ENCODE results near the gene HADHB.
"Not testable (repeated sequence)": the region's sequence is repeated elsewhere in the genome, so short reads cannot be mapped to it uniquely, and the experiment has no call there.

The HADHB gene

DNA sequence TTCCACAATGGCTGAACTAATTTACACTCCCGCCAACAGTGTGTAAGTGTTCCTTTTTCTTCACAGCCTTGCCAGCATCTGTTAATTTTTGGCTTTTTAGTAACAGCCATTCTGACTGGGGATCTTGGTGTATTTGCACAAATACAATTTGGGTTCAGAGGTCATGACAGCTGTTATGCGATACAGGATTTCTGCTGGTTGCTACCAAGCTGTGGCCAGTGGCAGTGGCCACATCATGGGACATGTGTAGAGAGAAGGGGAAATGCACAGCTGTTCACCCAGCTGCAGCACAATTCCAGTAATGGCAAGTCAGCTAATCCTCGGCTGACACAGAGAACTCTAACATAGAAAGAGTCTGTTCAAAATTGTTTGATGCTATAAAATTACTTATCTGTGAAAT is 80.2 kb downstream of the HADHB start:
- no peak overlapping the region for H3K27ac ChIP-seq
- no peak for DNase-seq (ENCODE audit: low read depth, low spot score)

DNA sequence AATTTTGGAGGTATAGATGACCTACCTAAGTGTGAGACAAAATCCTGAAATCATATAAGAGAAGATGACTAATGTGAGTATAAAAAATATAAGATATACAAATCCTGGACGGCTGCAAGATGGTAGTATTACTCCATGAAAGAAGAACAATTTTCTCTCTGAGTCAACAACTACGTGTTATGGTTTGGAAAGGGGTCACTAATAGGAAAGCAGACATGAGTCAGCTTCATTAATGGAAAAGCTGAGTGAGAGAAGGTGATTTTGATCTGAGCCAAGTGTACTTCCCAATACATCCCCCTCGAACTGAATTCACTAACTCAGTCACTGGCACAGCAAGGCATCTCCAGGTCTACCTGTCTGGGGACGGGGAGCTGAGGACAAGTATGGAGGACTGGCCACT is 81.1 kb downstream of the HADHB start:
- H3K27ac ChIP-seq, result no peak overlapping the region
- no peak for DNase-seq (ENCODE audit: low read depth, low spot score)

DNA sequence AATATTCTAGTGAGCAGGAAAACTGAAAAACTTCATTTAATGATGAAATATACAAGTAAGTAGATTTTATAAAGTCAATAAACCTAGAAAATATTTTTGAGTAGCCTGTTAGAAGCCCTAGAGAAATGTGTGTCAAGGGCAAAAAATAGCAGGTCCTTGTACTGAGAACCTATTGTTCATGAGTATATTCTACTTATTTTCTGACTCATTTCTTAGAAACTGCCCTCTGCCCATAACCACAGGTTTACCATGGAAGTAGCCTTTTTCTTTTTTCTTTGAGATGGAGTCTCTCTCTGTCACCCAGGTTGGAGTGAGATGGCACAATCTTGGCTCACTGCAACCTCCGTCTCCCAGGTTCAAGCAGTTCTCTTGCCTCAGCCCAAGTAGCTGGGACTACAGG is 81.8 kb downstream of the HADHB start:
- H3K27ac ChIP-seq, result no peak overlapping the region
- no peak for DNase-seq (ENCODE audit: low read depth, low spot score)

DNA sequence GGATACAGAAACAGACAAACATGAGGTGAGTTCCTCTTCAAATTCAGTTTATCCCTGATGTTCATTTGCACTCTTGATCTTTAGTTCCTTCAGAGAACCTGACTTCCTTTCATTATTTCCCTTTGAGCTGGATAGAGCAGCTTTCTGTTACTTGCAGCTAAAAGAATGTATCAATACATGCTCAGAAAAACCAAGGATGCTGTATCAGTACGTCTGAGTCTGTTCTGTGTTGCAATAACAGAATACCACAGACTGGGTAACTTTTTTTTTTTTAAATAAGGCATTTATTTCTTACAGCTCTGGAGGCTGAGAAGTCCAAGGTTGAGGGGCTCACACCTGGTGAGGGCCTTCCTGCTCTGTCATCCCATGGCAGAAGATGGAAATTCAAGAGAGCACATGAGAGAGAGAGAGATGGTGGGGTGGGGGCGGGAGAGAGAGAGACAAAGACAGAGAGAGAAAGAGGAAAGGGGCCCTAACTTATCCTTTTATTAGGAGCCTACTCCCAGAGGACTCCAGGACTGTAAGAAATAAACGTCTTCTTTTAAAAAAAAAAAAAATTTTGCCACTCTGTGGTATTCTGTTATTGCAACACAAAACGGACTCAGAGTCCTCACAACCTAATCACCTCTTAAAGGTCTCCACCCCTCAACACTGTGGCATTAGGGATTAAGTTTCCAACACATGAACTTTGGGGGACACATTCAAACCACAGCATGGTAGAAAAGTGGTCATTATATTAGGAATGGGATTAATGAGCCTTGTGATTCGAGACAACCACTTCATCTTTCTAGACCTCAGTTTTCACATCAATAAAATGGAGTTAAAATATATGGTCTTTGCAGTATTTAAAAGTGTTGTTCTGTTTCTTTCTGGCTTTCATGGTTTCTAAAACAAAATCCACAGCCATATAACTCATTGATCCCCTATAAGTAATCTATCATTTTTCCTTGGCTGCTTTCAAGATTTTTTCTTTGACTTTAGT is 82.8 kb downstream of the HADHB start:
- no peak overlapping the region for H3K27ac ChIP-seq
- DNase-seq (ENCODE audit: low read depth, low spot score), result no peak

DNA sequence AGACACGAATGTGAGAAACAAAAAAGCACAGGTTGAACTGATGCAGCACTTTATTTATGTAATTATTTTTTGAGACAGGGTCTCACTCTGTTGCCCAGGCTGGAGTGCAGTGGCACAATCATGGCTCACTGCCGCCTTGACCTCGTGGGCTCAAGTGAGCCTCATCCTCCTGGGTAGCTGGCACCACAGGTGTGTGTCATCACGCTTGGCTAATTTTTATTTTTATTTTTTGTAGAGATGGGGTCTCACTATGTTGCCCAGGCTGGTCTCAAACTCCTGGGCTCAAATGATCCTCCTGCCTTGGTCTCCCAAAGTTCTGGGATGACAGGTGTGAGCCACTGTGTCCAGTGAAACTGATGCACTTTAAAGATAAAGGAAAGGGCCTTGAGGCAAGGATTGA is 84.3 kb downstream of the HADHB start:
- not testable (repeated sequence) for H3K27ac ChIP-seq; DNase-seq (ENCODE audit: low read depth, low spot score)

DNA sequence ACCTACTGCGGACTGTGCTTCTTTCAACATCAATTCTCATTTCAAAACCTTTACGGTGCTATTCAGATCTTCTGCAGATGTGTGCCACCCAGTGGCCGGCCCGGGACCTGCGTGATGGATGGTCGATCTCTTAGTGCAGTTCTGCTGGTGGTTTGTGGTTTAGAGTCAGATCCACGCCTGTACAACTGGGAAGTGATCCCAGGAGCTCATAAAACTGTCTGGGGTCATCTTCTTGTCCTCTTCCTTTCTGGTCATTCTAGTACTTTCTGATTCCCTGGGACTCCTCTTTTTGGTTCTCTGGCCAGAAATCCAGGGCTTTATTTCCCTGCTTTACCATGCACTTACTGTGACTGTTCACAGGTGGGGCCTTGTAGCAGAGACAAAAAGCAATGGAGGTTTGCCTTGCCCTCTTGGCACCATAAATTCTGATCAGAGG is 85.4 kb downstream of the HADHB start:
- no peak for DNase-seq (ENCODE audit: low read depth, low spot score)
- no peak overlapping the region for H3K27ac ChIP-seq

DNA sequence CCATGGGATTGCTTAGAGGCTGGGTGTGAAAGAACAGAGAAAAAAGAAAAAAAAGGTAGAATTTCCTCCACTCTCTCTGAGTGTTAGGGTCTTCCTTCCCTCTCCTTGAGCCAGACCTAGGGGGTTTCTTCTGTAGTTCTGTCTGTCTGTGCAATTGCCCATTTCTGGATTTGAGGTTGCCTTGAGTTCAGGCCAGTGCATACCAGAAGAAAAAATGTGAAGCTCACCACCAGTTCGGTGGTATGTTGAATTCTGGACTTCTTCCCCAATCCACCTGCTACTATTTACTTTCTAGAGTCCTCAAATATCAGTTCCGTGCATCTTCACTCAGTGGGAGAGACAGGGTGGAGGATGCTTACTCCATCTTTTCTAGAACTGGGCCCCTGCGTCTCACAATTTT is 85.9 kb downstream of the HADHB start:
- H3K27ac ChIP-seq, result no peak overlapping the region
- DNase-seq (ENCODE audit: low read depth, low spot score), result no peak

DNA sequence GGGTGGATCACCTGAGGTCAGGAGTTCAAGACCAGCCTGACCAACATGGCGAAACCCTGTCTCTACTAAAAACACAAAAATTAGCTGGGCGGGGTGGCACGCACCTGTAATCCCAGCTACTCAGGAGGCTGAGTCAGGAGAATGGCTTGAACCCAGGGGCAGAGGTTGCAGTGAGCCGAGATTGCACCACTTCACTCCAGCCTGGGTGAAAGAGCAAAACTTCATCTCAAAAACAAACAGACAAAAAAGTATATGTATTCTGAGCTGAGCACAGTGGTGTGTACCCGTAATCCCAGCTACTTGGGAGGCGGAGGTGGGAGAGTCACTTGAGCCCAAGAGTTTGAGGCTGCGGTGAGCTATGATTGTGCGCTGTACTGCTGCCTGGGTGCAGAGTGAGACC is 86.6 kb downstream of the HADHB start:
- H3K27ac ChIP-seq; DNase-seq (ENCODE audit: low read depth, low spot score): not testable (repeated sequence)

DNA sequence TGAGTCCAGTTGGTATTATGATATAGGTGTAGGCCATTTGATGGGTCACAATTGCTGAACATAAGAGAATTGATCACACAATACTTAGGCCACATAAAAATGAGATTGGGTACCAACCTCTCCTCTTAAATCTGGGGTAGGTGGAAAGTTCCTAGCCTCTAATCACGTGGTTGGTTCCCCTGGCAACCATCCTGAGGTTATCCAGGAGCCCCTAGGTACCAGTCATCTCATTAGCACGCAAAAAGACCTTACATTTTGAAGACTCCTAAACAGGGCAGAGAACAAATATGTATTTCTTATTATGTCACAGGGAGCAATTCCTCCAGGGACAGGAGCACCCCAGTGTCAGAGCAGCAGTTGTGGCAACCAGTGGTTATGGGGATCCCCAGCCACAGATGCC is 88.6 kb downstream of the HADHB start:
- DNase-seq (ENCODE audit: low read depth, low spot score), result no peak
- no peak overlapping the region for H3K27ac ChIP-seq

DNA sequence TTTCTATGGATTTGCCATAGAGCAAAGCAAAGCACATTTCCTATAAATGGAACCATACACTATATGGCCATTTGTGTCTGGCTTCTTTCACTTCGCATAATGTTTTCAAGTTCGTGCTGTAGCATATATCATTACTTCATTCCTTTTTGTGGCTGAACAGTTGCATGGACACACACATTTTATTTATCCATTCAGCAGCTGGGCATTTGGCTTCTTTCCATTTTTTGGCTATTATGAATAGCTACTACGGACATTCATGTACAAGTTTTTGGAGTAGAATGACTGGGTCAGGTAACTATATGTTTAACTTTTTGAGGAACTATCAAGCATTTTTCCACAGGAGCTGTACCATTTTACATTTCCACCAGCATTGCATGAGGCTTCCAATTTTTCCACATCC is 90.5 kb downstream of the HADHB start:
- no peak for DNase-seq (ENCODE audit: low read depth, low spot score)

DNA sequence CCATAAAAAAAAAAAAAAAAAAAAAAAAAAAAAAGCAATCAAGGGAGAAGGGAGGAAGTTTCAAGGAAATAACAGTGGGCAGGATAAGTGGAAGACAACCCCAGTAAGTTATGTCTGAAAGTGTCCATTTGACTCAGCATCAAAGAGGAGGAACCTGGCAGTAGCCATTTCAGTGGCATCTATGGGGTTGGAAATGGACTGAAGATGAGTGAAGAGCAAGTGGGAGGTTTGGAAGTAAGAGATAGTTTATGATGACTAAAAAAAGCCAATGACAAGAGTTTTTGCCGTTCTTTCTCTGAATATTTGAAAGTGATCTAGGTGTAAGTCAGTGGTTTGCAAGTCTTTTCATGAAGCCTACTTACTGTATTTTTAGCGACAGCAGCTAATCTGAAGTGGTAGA is 92.0 kb downstream of the HADHB start:
- DNase-seq (ENCODE audit: low read depth, low spot score), result no peak

More for the DNA sequence above, 90.5 kb downstream of the HADHB start:
- H3K27ac ChIP-seq, result no peak overlapping the region

DNA sequence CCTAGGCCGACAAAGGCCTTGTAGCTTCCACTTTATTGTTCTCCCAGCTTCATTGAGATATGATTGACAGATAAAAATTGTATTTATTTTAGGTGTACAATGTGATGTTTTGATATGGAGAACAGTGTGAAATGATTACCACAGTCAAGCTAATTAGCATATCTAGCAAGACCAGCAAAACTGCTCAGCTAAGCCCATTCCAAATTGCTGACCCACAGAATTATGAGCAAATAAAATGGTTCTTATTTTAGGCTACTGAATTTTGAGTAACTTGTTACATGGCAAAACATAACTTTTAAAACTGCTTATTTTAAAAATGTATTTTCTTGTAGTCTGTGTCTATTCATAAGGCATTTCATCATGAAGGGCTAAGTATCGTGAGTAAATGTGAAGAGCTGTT is 92.6 kb downstream of the HADHB start:
- DNase-seq (ENCODE audit: low read depth, low spot score), result no peak
- H3K27ac ChIP-seq, result no peak overlapping the region

More for the DNA sequence above, 92.0 kb downstream of the HADHB start:
- H3K27ac ChIP-seq, result no peak overlapping the region
